Uterus (tissue), 4 donors: ENCODE results near the gene SEL1L3. TPM values are rescaled to one million over a fixed set of nuclear protein-coding genes. Genes with fewer than 3 reads are reported as not detected.

Source experiments
- DNase-seq, 2 donors: peaks; one replicate each; pipeline ENCODE4 v3.0.0-alpha.2; 2019 to 2020
- H3K27ac ChIP-seq, 2 donors: fragments of 200-600 bp; sonication (generic); 1 replicate in 1 of 2; 2 replicates in 1 of 2; pipeline ENCODE4 v1.5.1; 2016 to 2018
- H3K27me3 ChIP-seq, 2 donors: fragments of 200-600 bp; sonication (generic); one replicate each; pipeline ENCODE4 v1.5.1; 2018 to 2019; ENCODE audit warnings: control low read depth in 1 of 2
- H3K36me3 ChIP-seq, 2 donors: fragments of 200-600 bp; sonication (generic); one replicate each; pipeline ENCODE4 v1.5.1; 2019; ENCODE audit warnings: control low read depth in 1 of 2
- H3K4me1 ChIP-seq, 2 donors: fragments of 200-600 bp; sonication (generic); one replicate each; pipeline ENCODE4 v1.5.1; 2018 to 2019; ENCODE audit warnings: control low read depth in 1 of 2
- H3K4me3 ChIP-seq, 2 donors: fragments of 200-600 bp; sonication (generic); 1 replicate in 1 of 2; 2 replicates in 1 of 2; pipeline ENCODE4 v1.5.1; 2018 to 2019; ENCODE audit warnings: mild to moderate bottlenecking in 1 of 2
- H3K9me3 ChIP-seq, 2 donors: fragments of 200-600 bp; sonication (generic); one replicate each; pipeline ENCODE4 v1.5.1; 2019; ENCODE audit warnings: control low read depth in 1 of 2
- CTCF ChIP-seq, 4 experiments: fragments of 200-600 bp in 2 of 4; fragments of 450-650 bp in 2 of 4; sonication (generic) in 2 of 4; IDR thresholded peaks; one replicate each; pipeline ENCODE4 v1.5.1; 2016 to 2019; ENCODE audit warnings: antibody characterized with exemption in 4 of 4, mild to moderate bottlenecking in 2 of 4, moderate library complexity in 1 of 4
- POLR2A ChIP-seq, 2 donors: fragments of 450-650 bp; IDR thresholded peaks; one replicate each; pipeline ENCODE4 v1.6.1; 2016; ENCODE audit warnings: antibody characterized with exemption in 2 of 2, mild to moderate bottlenecking in 1 of 2, moderate library complexity in 1 of 2
- intact Hi-C: fragments of 100-400 bp; cut with DNase I; formaldehyde crosslinking; loops from one replicate; pipeline ENCODE4 v1.15.1; 2023; ENCODE audit warnings: low total_unique reads
- total RNA-seq, 4 donors: library from RNA; depleted of rRNA in 3 of 4; stranded (reverse); fragments of >200 nt in 3 of 4; gene quantifications; one replicate each; pipeline versions ENCODE4 v1.1.0 to v1.2.4, GENCODE V29; 2014 to 2023
- donor health status: DM: yes; HTN: yes; CAD: no.

Gene SEL1L3
- total RNA-seq, 4 donors from 2014 or later, result 4.1 to 46.1 (median 21.2) TPM

DNA sequence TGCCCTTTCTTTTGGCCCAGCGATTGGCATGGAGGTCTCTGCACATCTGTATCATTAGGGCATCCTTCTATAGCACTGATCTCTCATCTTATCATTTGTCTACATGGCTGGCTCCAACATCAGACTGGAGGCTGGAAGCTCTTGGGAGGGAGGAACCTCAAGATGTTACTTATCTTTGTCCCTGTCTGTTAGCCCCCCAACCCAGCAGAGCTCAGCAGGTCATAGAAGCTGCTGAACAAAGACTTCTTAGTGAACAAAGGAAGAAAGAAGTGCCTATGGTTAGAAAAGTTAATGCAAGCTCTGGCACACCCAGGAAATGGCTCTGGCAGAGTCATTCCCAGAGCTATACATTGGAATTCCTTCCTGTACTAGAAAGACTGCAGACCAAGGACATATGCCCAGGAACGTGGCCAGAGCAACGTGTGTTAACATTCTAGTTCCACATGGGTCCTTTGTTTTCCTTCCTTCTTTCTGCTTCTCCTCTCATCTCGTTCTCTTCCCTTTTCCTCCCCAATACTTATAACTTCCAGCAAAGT lies 74.0 kb downstream of the SEL1L3 start:
- H3K4me1 ChIP-seq, result no peaks in the 10 kb centered on the region
- intact Hi-C loops, result no loop called here
- H3K4me3 ChIP-seq, result no peak overlapping the region
- DNase-seq, result no peak
- TF ChIP-seq CTCF (IDR thresholded peaks at IDR 0.05), result no peak
- TF ChIP-seq POLR2A (IDR thresholded peaks at IDR 0.05), result no peak
- H3K27ac ChIP-seq, result no peak overlapping the region
- H3K9me3 ChIP-seq, result no peaks in the 10 kb centered on the region
- no peaks in the 10 kb centered on the region for H3K36me3 ChIP-seq
- H3K27me3 ChIP-seq, result no peaks in the 10 kb centered on the region

DNA sequence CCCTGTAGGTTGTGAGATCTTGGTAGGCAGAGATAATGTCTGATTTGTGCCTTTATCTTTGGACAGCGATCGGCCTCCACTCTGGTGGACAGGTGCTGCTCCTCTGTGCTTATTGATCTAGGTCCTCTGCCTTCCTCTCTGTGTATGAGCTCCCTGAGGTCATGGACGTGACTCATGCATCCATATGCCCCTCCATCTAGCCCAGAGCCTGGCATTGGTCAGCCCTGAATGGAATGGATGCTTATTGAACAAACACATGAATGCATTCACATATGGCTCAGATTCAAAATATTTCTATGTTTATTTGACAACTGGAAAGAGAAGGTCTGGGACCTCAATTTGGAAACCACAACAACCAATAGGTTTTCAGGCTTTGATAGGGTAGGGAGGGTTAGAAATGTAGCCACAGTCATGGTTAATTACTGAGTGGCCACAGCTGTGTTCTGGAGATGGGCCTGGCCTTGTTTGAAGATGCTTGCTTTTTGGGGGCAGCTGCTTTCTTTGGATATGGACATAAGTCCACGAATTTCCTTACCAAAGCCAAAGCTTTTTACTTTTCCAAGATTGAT lies 76.2 kb downstream of the SEL1L3 start:
- Histone ChIP-seq H3K27me3 (no peaks in the 10 kb centered on the region), H3K36me3 (no peaks in the 10 kb centered on the region), H3K4me3 (no peak overlapping the region), H3K27ac (no peak overlapping the region), H3K4me1 (no peaks in the 10 kb centered on the region), H3K9me3 (no peaks in the 10 kb centered on the region)
- DNase-seq, result no peak
- TF ChIP-seq POLR2A (IDR thresholded peaks at IDR 0.05) (no peak), CTCF (IDR thresholded peaks at IDR 0.05) (no peak)
- intact Hi-C loops, result no loop called here

DNA sequence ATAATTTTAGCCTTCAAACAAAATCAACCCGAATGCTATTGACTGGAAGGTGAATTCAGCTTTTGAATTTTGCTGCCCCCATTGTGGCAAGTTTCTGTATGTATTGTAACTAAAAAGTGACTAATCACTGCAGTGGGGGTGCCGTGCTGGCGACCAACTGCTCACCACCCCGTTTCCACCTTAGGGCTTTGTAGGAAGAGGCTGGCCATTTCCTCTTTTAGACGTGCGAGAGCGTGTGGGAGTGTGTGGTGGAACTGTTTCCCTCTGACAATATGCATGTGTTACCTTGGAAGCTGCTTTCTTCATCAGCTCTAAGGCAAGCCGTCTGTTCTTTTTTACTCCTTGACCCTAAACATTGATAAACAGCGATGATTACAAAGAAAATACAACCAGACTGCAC lies 78.8 kb downstream of the SEL1L3 start:
- TF ChIP-seq POLR2A (IDR thresholded peaks at IDR 0.05), result no peak
- no peak for TF ChIP-seq CTCF (IDR thresholded peaks at IDR 0.05)
- intact Hi-C loops, result no loop called here
- DNase-seq, result no peak

DNA sequence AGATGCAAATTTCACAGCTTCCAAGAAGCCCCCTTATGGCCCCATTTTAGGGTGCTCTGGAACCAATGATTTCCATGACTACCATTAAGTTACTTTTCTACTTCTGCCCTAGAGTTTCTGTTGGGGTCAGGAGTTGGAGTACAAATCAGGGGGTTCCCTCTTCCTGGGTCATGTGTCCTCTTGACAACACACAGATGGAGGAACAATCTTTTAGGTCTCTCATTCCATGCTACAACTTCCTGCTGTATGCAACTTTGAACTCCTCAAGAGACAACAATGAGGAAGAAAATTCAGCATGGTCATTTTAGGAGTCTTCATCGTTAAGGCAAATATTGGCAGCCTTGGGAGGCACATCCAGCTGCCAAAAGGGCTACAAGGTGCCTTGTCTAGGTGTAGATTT lies 79.7 kb downstream of the SEL1L3 start:
- H3K4me1 ChIP-seq, result no peaks in the 10 kb centered on the region

More for the DNA sequence above, 78.8 kb downstream of the SEL1L3 start:
- no peak overlapping the region for H3K4me3 ChIP-seq
- H3K4me1 ChIP-seq, result no peaks in the 10 kb centered on the region
- H3K27me3 ChIP-seq, result no peaks in the 10 kb centered on the region
- no peaks in the 10 kb centered on the region for H3K9me3 ChIP-seq
- no peaks in the 10 kb centered on the region for H3K36me3 ChIP-seq
- H3K27ac ChIP-seq, result no peak overlapping the region

More for the DNA sequence above, 79.7 kb downstream of the SEL1L3 start:
- intact Hi-C loops, result no loop called here
- Histone ChIP-seq H3K36me3 (no peaks in the 10 kb centered on the region), H3K4me3 (no peak overlapping the region), H3K27ac (no peak overlapping the region), H3K9me3 (no peaks in the 10 kb centered on the region), H3K27me3 (no peaks in the 10 kb centered on the region)
- TF ChIP-seq CTCF (IDR thresholded peaks at IDR 0.05) (no peak), POLR2A (IDR thresholded peaks at IDR 0.05) (no peak)
- no peak for DNase-seq
